GM12865 (cell line): ENCODE measurements around the gene SAE1.

Experiments
- DNase-seq: peaks from one replicate; pipeline ENCODE4 v3.0.0; 2010; ENCODE audit warnings: low read depth
- H3K4me3 ChIP-seq: 2 replicates; pipeline ENCODE4 v1.5.1; 2011; ENCODE audit warnings: mild to moderate bottlenecking, low read depth, low read length, control low read depth
- CTCF ChIP-seq: IDR thresholded peaks from 2 replicates; pipeline ENCODE4 v1.5.1; 2011; ENCODE audit warnings: low read length, control low read depth, low read depth, inconsistent platforms; ENCODE audit not compliant: insufficient read depth; ENCODE audit errors: missing control alignments

Gene SAE1

GRCh38 chr19:47225746-47226425 is 95.3 kb downstream of the SAE1 start:
- H3K4me3 ChIP-seq = peak overlapping the region; percentile 90
- TF ChIP-seq CTCF = peak; percentile 24
- DNase-seq = peak; percentile 94

- no peak for TF ChIP-seq CTCF
- peak; percentile 95 for DNase-seq
- H3K4me3 ChIP-seq = peak overlapping the region; percentile 90
Measured at GRCh38 chr19:47226426-47227351, 96.1 kb downstream of the SAE1 start.

- no peak for TF ChIP-seq CTCF
- DNase-seq = peak; percentile 92
- peak overlapping the region; percentile 90 for H3K4me3 ChIP-seq
Measured at GRCh38 chr19:47227352-47228167, 96.9 kb downstream of the SAE1 start.

- peak; percentile 57 for DNase-seq
- no peak for TF ChIP-seq CTCF
- peak overlapping the region; percentile 90 for H3K4me3 ChIP-seq
Measured at GRCh38 chr19:47228168-47228936, 97.7 kb downstream of the SAE1 start.

GRCh38 chr19:47228937-47229675 is 98.5 kb downstream of the SAE1 start:
- peak overlapping the region; percentile 90 for H3K4me3 ChIP-seq
- no peak for TF ChIP-seq CTCF
- DNase-seq = no peak
